DLD1 (cell line): Measurements from ENCODE around the gene PXDN.

ENCODE experiments used
- in situ Hi-C: cut with HindIII; loops from 2 replicates; pipeline ENCODE4 v1.10.0; 2017; ENCODE audit warnings: low sequenced_read_pairs

The PXDN gene

GRCh38 chr2:1744446-1745170 is at the start of gene PXDN:
Gene PXDN, minus strand, starts transcription at chr2:1744515. Its CDS starts 60 bp downstream, at chr2:1744455.
- in situ Hi-C loops: no loop called here

GRCh38 chr2:1793868-1794445 is 49.6 kb upstream of the PXDN start:
- in situ Hi-C loops: loop anchor here (25.0 kb wide), 1 partner anchor 232 kb away; no protein-coding TSS in a partner anchor

GRCh38 chr2:1793001-1793867 is 48.9 kb upstream of the PXDN start:
- in situ Hi-C loops: loop anchor here (25.0 kb wide), 1 partner anchor 231 kb away; no protein-coding TSS in a partner anchor

- in situ Hi-C loops: loop anchor here (25.0 kb wide), 1 partner anchor 230 kb away; no protein-coding TSS in a partner anchor
Measured at GRCh38 chr2:1791685-1792435, 47.5 kb upstream of the PXDN start.

GRCh38 chr2:1791006-1791605 is 46.8 kb upstream of the PXDN start:
- in situ Hi-C loops: loop anchor here (25.0 kb wide), 1 partner anchor 229 kb away; no protein-coding TSS in a partner anchor

GRCh38 chr2:1790473-1790872 is 46.2 kb upstream of the PXDN start:
- in situ Hi-C loops: loop anchor here (25.0 kb wide), 1 partner anchor 228 kb away; no protein-coding TSS in a partner anchor

GRCh38 chr2:1789610-1790009 is 45.3 kb upstream of the PXDN start:
- in situ Hi-C loops: loop anchor here (25.0 kb wide), 1 partner anchor 227 kb away; no protein-coding TSS in a partner anchor

GRCh38 chr2:1788478-1788959 is 44.2 kb upstream of the PXDN start:
- in situ Hi-C loops: loop anchor here (25.0 kb wide), 1 partner anchor 226 kb away; no protein-coding TSS in a partner anchor

GRCh38 chr2:1787755-1788477 is 43.6 kb upstream of the PXDN start:
- in situ Hi-C loops: loop anchor here (25.0 kb wide), 1 partner anchor 226 kb away; no protein-coding TSS in a partner anchor

GRCh38 chr2:1784986-1785617 is 40.8 kb upstream of the PXDN start:
- in situ Hi-C loops: loop anchor here (25.0 kb wide), 1 partner anchor 223 kb away; no protein-coding TSS in a partner anchor

GRCh38 chr2:1784087-1784486 is 39.8 kb upstream of the PXDN start:
- in situ Hi-C loops: loop anchor here (25.0 kb wide), 1 partner anchor 222 kb away; no protein-coding TSS in a partner anchor

- in situ Hi-C loops: loop anchor here (25.0 kb wide), 1 partner anchor 220 kb away; no protein-coding TSS in a partner anchor
Measured at GRCh38 chr2:1782514-1782913, 38.2 kb upstream of the PXDN start.

- in situ Hi-C loops: loop anchor here (25.0 kb wide), 1 partner anchor 219 kb away; no protein-coding TSS in a partner anchor
Measured at GRCh38 chr2:1781291-1782080, 37.2 kb upstream of the PXDN start.

GRCh38 chr2:1780693-1781092 is 36.4 kb upstream of the PXDN start:
- in situ Hi-C loops: loop anchor here (25.0 kb wide), 1 partner anchor 218 kb away; no protein-coding TSS in a partner anchor

- in situ Hi-C loops: loop anchor here (25.0 kb wide), 1 partner anchor 218 kb away; no protein-coding TSS in a partner anchor
Measured at GRCh38 chr2:1780054-1780453, 35.7 kb upstream of the PXDN start.

GRCh38 chr2:1778566-1778965 is 34.3 kb upstream of the PXDN start:
- in situ Hi-C loops: loop anchor here (25.0 kb wide), 1 partner anchor 216 kb away; no protein-coding TSS in a partner anchor

GRCh38 chr2:1777781-1778180 is 33.5 kb upstream of the PXDN start:
- in situ Hi-C loops: loop anchor here (25.0 kb wide), 1 partner anchor 215 kb away; no protein-coding TSS in a partner anchor
